HG03196 (cell line): ENCODE measurements around the gene BIN1.

Source experiments
- ATAC-seq: cut with Tn5 transposase; IDR thresholded peaks from one replicate; pipeline ENCODE4 v1.9.1; 2021; ENCODE audit not compliant: unreplicated experiment

BIN1 gene

GRCh38 chr2:127078666-127079270 is 28.2 kb downstream of the BIN1 start:
- ATAC-seq: no peak

DNA sequence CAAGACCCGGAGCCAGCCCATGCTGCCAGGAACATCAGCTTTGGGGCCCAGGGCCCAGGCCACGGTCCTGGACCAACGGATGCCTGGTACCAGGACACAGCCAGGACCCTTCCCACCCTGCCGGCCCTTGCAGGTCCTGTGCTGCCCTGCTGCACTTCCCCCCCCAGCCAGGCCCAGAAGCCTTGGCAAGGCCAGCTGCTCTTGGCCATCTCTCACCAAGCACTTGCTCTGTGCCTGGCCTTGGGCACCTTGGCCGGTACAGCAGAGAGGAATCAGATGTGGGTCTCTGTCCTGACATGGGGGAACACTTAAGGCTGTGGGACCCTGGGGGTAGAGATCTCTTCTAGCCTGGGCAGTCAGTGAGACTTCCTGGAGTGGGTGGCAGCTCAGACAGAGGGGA is 28.9 kb downstream of the BIN1 start:
- no peak for ATAC-seq

GRCh38 chr2:127076924-127077323 is 30.0 kb downstream of the BIN1 start:
- ATAC-seq: no peak

DNA sequence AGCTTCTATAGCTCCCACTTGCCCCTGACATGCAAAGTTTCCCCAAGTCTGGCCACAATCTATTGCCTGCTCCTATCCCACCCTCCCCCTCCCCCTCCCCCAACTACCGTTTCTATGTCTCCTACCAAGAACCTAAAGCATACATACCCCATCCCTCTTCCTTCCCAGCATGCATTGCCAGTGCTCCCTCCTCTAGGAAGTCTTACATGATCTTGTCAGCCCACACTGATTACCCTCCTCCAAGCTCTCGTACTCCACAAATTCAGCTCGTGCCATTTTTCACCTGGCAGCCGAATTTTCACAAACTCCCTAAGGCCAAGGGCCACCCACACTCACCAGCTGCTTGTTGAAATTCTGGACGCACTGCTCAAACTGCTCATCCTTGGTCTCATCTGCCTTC is 30.7 kb downstream of the BIN1 start:
- ATAC-seq: no peak

GRCh38 chr2:127075821-127076220 is 31.1 kb downstream of the BIN1 start:
- no peak for ATAC-seq

DNA sequence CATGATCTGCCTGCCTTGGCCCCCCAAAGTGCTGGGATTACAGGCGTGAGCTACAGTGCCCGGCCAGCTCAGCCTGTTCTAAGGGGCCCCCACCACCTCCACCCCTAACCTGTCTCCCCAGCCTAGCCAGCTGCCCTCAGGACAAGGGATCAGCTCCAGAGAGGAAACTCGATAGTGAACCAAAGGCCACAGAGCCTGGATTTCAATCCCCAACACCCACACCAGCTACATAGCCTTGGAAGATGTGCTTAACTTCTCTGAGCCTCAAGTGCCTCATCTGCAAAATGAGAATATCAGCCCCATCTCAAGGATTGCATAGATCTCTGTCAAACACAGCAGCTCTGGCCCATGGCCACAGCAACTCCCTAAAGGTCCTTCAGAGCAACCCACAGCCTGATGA is 32.0 kb downstream of the BIN1 start:
- no peak for ATAC-seq

DNA sequence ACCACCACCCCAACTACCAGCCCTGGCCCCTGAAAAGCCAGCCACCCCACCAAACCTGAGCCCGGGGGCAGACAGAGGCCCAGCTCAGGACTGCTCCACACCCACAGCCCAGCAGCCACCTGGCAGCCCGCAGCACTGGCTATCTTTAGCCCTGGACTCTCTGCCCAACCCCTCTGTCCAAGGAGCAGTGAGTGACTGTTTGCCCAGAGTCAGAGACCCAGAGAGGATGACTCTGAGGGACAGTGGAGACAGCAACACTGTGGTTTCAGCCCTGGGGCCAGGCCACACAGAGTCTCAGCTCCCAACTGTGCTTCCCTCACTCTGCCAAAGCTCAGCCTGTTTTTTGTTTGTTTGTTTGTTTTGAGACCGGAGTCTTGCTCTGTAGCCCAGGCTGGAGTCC is 32.6 kb downstream of the BIN1 start:
- ATAC-seq: no peak

DNA sequence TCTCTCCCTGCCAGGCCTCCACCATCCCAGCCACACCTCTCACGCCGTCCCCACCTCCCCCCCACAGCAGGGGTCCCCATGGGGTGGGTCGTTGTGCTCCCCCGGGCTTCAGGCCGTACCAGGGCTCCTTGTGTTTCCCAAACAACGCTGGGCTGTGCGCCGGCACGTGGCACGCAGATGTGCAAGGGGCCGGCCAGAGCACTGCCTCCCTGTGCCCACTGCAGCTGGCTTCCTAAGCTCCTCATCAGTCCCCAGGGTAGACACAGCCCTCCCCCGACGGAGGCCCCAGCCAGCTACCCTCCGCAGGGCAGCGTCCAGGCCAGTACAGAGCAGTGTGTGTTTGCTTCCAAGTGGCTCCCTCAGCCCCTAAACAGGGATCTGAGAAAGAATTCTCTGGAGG is 34.0 kb downstream of the BIN1 start:
- no peak for ATAC-seq

DNA sequence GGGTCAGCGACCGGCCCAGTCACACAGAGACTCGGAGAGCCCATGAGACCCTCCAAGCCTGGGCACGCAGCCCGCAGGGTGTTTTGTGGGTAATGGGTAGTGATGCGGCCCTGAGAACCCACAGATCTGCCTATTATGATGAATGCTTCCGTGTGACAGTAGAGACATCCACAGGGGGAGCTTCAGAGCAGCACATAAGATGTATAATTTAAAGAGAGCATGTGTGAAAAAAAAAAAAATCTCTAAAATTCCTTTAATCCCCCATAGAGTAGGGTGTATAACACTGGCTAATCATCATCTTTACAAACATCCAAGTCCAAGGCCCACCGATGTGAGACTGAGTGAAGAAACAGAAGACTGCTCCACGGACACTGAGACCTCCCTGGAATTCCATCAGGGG is 34.6 kb downstream of the BIN1 start:
- ATAC-seq: no peak

GRCh38 chr2:127071901-127072328 is 35.0 kb downstream of the BIN1 start:
- no peak for ATAC-seq

DNA sequence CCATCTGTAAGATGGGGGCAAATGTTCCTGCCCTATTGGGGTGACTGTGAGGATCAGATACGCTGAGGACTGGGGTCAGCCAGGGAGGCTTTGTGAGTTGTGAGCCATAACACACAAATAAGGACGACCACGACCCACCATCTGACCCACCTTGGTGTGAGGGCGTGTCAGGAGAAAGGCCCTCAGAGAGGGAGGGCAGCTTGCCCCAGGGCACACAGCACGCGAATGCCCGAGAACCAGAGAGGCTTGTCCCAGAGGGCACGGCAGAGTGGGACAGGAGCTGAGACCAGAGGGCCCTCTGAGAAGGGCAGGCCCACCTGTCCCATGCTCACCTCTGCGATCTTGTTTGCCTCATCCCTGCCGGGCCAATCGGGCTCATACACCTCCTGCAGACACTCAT is 36.7 kb downstream of the BIN1 start:
- ATAC-seq: no peak

DNA sequence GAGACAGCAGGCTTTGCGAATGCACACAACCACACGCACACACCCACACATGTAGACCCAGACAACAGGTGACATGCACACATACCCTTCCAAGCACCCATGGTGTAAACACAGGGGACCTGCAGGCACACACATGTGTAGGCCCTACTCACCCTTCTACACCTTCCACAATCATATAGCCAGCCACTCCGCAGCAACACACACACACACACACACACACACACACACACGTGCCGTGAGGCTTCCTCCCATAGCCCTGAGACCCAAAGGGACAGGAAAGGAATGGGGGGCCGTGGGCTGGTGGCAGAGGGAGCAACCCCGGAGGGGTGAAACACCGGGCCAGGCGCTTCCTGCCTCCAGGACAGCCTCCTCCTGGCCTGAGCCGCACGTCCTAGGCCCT is 37.4 kb downstream of the BIN1 start:
- ATAC-seq: no peak

- no peak for ATAC-seq
Observed at GRCh38 chr2:127069003-127069402, 38.0 kb downstream of the BIN1 start.

- no peak for ATAC-seq
Observed at GRCh38 chr2:127068351-127068741, 38.6 kb downstream of the BIN1 start.

GRCh38 chr2:127067620-127068350 is 39.2 kb downstream of the BIN1 start:
- ATAC-seq: no peak

DNA sequence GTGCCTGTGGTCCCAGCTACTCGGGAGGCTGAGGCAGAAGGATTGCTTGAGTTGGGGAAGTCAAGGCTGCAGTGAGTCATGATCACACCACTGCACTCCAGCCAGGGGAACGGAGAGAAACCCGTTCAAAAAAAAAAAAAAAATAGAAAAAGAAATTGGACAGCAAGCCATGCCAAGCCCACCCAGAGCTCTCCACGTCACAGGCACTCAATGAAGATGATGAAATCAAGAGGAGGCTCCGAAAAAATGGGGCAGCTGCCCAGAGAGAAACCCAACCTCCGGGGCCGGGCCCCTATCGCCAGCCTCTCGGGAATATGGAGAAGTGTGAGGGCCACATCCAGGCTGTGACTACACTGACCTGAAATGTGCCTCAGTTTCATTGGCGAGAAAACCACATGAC is 40.0 kb downstream of the BIN1 start:
- ATAC-seq: no peak

DNA sequence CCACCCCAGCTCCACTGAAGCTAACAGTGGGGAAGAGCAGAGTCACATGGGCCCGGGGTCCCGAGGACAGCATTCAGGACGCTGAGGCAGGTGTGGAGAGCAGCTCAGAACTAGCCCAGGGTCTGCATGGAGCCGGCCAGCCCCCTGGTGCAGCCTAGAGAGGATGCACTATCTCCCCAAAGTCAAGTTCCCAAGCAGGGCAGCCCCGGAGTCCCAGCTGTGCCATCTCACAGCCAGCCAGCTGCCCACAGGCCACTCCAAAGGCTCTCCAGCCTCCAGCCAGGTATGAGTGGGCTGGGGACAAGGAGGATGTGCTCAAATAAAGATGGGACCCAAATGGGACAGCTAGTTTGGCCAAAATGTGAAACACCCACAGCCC is 41.0 kb downstream of the BIN1 start:
- ATAC-seq: no peak

DNA sequence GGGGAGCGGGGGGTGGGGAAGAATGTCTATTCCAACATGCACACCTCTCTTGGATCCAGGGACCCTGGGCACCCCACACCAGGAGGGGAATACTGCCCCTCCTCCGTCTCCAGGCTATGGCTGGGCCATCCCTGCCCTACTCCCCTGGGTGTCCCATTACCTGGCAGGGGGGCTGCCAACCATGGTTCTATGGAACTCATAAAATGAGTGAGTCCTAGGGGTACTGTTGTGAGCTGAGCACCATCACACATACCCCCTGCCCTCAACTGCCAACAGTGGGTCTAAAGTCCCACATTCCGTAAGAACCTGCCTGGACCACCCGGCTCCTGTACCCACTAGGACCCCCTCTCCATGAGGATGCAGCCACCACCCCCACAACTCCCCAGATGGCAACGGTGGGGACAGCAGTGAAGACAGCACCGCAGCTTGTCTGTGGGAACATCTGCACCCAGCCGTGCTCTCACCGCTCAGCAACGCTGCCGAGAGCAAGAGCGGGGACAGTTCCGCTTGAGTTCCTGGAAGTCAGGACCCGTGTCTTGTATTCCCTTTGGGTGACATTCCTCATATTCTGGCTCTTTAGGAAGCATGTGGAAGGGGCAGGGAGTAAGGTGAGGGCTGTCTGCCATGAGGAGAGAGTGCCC is 41.5 kb downstream of the BIN1 start:
- ATAC-seq: no peak

GRCh38 chr2:127064642-127065250 is 42.2 kb downstream of the BIN1 start:
- peak; percentile 85 for ATAC-seq

DNA sequence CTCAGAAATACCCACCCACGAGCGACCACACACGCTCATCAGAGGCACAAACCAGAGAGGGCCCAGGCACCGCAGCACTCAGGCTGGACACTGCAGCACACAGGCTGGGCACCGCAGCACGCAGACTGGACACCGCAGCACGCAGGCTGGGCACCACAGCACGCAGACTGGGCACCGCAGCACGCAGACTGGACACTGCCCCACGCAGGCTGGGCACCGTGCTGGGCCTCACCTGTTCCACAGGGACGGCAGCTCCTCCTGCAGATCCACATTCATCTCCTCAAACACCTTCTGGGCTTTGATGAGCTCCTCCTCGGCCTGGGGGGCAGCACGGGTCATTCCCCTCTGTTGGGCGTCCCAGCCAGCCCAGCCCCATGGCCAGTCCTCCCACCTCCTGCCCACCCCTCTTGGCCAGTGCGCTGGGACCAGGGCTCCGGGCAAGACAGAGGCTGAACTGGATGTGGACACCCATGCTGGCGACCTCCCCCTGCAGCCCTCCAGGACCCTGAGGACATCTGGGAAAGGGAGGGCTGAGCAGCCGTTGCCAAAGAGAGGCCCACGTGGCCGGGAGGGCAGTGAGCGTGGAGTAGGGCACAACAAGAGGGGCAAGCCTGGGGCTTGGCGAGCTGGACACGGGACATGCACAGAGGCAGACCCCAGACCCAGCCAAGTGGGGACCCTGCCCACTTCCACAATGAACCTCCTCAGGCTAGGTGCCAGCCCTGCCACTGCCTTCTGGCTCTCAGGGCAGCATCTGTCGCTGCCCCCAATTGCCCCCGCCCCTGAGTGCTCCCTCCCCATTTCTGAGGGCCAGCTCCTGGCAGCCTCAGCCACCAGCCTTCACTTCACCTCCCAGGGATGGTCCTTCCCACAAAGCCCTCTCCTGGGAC is 43.0 kb downstream of the BIN1 start:
- ATAC-seq: no peak
